HuH-7.5 (cell line): ENCODE data around the gene IL20RA.
"Not testable (repeated sequence)": the region's sequence is repeated elsewhere in the genome, so short reads cannot be mapped to it uniquely, and the experiment has no call there.

Source experiments
- DNase-seq: peaks from one replicate; pipeline ENCODE4 v3.0.0; 2011; ENCODE audit warnings: low spot score

The IL20RA gene

DNA sequence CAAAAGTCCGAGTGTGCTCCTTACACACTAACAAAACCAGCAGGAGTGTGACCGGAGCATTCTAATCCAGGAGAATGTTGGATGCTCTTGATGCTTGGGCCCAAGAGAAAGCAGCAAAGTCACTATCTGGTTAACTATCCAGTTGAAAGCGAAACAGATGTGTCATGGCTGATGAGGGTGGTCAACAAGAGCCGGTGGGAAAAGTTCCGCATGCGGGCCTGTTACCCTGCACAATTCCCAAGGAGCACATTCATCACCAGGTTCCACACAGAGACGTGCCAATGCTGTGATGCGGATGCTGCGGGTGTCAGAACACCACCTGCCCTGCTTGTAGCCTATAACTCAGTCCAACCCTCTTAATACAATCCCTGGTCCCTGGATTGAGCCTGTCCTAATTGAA, 38.7 kb downstream of the IL20RA start:
- DNase-seq = no peak

DNA sequence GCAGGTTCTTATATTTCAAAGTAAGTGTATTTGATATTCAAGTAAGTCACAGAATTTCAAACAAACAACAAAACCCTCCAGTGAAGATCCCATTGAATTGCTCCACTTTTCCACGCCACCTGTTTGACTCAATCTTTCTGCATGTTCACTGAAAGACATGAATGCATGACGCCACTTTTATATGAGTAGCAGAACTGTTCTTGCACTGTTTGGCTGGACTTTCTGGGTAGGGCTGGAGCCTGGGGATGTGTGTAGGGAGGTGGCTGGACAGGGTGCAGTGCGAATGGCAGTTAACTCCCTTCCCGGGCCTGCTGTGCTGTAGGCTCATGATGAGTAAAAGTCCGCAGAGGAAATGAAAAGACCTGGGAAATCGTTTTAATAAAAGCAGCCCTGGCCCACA, 39.7 kb downstream of the IL20RA start:
- no peak for DNase-seq

DNA sequence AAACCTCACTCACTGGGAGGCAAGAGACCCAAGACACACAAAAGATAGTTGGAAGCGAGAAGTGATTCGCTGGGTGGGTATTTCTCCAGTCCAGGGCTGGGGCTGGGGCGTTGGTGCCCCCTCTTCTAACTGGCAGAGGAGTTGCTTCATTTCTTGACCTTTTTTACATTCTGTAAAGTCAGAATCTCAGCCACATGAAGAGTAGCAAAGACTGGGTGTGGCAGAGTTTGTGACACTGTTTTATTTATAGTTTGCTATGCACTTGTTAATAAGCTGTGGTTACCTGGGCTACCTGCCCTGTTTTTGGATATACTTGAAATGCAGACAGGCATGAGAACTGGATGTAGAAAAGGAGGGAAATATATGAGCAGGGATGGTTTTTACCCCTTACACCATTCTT, 42.3 kb downstream of the IL20RA start:
- no peak for DNase-seq

DNA sequence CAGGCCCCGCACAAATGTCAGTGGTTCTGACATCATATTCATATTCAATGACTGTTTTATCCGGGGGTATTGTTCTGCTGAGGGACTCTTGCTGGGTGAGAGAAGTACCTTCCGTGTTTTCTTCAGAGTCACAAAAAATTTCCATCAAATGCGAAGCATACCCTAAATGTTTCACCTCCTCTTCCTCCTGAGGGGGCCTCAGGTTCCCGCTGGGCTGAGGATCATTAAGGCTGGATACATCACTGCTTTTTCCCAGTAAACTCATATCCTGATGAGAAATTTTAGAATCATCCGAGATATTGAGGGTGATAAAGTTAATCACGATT, 42.8 kb downstream of the IL20RA start:
- no peak for DNase-seq

DNA sequence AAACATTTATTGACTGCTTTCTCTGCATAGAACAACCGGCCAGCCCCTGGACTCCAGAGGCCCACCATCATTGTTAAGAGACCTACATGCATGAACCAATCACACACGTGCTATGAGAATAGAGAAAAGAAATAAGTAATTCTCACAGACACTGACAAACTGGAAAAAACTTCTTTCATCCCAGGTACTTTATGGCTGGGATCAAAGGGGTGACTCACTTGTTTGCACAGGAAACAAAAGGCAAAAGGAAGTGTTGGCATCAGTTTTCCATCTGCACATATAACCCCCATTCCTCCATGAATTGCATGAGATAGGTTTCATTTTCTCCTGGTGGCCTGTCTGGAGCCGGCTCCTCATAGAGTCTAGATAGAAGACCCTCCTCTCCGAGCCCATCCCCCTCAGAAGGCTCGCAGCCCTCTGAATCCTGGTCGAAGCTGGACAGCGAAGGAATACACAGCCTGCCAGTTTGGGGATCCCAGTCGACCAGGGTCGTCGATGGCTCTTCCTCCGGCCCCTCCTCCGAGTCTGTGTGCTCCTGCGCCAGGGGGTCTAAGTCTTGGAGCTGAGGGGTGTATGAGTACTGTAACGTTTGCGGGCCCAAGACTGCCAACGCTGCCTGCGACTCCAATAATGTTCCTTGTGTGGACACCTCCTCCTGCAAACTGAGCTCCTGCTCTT, 43.3 kb downstream of the IL20RA start:
- DNase-seq = no peak

DNA sequence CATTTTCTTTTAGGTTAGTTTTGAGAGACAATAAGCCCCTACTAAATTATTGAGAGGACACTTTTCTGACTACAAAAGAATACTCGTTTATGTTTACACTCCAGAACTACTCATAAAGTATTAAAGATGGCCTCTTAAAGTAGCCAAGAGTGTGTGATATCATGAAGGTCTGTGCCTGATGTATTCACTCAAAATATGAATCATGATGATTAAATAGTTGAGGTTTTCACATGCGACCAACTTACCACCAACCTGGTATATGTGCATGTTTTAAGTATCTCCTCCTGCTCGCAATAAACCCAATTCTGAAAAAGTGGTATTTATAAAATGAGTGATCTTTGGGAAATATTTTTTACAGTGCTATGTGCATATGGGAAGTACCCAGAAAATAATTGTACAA, 43.9 kb downstream of the IL20RA start:
- no peak for DNase-seq

DNA sequence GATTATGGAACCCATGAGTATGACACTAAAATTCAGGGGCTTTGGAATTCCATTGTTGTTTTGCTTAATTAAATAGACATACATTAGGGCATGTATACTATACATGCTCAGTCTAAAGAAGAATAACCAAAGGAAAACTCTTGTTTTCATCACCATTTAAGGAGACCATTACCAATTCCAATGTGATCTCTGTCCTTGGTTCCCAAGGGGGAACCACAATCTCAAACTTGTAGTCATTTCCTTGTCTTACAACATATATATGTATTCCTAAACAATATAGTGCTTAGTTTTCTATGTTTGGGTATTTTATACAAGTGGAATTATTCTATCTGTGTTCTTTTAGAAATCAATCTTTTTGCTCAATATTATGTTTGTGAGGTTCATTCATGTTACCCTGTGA, 49.2 kb downstream of the IL20RA start:
- no peak for DNase-seq

DNA sequence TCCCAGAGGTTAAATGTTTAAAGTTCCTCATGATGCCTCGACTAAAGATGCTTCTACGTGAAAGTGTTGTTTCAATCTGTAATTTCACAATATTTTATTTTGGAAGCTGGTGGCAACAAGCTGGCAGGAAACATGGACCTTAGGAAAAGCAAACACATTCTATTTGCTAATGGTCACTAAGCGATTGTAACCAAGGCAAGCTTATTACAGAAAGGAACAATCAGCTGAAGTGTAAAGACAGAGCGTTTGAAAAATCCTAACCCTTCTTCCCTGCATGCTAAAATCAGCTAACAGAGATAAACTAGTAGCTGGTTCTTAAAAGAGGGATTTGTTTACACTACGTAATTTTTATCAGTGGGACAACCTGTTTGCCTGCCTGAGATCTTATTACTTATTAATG, 50.0 kb downstream of the IL20RA start:
- DNase-seq = peak; percentile 35

DNA sequence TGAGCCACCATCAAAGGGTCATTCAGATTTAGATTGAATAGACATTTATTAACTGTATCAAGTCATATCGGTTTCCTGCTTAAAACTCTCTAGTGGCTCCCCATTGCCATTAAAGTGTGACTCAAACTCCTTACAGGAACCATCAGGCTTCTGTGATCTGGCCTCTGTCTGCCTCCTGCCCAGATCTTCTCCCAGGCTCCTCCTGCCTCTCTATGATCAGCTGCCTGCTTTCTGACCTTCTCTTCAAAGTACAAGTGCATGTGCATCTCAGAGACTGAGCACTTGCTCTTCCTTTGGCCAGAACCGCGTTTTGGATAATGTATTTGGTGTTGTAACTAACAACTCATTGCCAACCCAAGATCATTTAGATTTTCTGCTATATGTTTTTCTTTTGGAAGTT, 52.7 kb downstream of the IL20RA start:
- no peak for DNase-seq

DNA sequence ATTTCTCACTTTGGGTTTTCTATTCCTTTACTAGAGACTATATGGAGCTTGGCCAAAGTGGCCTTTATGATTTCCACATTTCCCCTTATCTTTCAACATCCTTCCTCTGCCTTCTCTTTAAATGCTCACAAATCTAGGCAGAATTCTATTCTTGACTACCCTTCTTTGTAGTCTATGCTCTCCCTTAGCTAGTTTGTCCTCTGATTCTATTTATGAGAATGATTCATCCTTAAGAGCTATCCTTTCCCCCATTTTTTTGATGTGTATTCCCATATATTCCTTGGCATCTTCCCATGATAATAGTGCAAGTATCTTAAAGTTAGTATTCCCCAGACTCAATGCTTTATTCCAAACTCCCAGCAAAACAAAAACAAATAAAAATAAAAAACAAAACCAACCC, 53.1 kb downstream of the IL20RA start:
- DNase-seq = no peak

DNA sequence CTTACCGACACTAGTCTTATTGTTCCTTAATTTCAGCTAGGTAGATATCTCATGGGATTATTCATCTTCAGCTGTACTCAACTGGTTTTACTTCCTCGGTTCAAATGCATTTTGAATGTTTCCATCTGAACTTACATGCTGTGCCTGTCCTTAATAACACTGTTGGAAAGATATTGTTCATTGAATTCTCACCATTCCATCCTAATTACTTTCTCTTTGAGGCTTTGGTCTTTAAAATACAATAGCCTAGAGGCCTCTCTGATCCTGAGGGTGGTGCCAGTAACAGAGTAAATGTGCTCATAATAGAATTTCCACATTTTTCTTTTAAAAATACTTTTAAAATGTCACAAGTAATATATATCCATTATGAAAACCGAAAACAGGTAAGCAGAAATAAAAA, 54.0 kb downstream of the IL20RA start:
- DNase-seq = no peak

DNA sequence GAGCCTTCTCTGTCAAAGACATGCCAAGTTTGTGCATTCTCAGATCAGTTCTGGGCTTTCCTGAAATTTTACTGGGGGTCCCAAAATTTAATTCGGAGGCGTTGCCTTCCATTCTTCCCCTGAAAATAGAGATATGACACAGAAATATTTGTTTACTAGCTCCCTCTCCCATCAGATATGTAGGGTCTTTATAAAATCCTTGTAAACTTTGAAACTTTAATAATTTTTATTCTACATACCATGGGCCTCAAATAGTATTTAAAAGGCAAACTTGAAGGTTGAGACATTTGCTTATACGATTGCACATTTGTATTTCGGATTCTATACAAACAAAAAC, 54.6 kb downstream of the IL20RA start:
- DNase-seq = no peak

DNA sequence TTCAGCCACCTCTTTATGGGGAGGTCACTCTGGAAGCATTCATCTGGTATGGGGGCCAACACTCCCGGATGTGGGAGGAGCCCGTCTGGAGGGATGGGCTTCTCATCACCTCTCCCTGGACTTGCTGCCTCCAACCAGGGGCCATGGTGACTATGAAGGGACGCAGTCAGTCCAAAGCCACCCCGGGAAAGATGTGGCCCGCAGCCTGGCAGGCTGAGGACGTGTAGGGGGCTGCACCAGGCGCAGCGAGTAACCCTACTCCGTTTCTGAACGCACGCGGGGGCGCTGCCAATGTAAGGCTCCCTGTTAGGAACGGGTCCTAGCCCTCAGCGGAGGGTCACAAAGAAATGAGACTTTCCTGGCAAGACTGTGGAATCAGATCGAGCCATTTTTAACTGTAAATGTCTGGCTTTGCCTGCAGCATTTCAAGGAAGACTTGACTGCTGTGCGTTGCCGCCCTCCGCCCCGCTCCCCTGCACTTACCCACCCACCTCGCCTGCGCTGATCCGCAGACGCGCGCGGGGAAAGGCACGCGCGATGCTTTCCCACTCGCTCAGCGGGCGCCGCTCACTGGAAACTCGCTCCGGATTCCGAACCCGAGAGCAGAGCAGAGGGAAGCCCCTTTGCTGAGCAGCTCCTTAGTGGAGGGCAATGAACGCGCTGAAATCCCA, 55.1 kb downstream of the IL20RA start:
- no peak for DNase-seq

DNA sequence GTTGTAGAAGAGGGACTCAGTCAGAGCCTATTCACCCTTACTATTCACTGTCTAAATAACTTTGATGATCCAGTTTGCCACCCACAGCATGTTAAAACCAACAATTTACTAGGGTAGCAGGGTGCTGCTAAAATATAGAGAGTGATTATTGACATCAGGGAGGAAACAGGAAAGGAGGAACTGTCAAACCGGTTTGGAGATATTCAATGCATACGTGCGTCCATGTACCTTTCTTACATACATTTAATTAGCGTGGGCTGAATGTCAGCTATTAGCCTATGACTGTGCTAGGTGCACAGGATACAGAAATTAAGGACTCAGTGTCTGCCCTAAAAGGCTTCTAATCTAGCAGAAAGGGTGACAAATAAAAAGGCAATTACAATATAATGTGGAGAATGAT, 57.2 kb downstream of the IL20RA start:
- no peak for DNase-seq

DNA sequence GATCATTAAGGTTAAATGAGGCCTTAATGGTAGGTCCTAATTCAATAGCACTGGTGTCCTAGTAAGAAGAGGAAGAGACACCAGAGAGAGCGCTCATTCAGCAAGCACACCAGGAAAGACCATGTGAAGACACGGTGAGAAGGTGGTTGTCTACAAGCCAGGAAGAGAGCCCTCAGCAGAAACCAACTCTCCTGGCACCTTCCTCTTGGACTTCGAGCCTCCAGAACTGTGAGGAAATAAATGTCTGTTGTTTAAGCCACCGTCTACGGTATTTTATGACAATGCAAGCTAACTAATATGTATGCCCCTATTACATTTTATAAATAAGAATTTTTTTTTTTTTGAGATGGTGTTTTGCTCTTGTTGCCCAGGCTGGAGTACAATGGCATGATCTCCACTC, 59.3 kb downstream of the IL20RA start:
- DNase-seq = no peak

DNA sequence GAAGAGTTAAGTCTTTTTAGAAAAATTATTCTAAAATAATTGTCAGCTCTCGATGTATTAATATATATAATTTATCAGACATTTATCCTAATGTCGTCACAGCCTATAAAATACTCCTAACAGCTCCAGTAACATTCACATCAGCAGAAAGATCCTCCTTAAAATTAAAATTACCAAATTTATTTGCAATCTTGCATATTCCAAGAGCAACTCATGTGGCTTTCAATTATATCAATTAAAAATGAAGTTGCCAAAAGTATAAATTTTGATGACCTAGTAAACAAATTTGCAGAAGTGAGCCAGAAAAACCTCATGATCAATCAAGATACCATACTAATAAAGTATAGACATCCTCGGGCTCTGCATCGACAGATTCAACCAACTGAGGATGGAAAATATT, 60.2 kb downstream of the IL20RA start:
- no peak for DNase-seq

DNA sequence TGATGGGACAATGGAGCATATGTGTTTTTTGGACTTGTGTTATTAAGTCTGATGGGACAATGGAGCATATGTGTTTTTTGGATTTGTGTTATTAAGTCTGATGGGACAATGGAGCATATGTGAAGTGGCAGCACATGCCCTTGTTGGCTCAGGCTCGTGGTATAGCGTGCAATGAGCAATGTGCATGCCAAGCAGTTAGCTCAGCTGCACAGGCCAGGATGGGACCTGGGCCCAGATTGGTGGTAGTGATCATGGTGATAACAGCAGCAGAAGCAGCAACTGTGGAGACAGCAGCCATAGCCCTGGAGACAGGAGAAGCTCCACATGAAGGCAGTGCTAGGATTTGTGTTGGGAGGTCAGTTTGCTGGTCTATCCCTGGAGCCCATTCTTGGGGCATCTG, 61.1 kb downstream of the IL20RA start:
- no peak for DNase-seq

DNA sequence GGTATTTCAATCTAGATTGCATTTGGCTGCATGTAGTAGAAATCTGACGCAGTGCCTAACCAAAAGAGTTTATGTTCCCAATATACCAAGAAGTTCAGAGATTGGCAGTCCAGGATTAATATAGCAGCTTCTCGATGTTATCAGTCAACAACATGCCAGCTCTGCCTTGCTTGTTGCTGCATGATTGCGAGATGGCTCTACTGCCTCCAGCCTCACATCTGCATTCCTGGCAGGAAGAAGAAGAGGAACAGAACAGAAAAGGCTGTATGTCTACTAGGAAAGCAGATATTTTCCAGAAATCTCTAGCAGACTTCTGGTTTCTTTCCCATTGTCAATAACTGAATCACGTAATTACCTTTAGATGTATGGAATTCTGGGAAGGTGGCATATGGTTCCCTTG, 61.8 kb downstream of the IL20RA start:
- DNase-seq = no peak

DNA sequence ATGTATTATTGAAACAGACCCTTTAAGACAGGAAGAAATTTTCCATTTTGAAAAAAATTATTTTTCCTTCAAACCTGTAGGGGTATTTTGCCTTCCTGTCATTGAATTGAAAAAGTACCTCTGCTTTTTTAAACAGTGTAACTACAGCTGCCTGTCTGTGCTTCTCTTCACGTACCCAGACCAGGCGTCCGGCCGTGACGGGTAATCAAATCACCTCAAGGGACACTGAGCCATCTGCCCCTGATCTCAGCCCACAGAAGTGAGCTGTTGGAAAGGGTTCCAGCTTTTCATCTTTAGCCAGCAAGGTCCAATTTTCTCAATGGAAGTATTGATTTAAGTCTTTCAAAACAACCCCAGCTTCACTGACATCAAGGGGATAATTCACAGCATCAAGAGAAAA, 64.7 kb downstream of the IL20RA start:
- DNase-seq = no peak

DNA sequence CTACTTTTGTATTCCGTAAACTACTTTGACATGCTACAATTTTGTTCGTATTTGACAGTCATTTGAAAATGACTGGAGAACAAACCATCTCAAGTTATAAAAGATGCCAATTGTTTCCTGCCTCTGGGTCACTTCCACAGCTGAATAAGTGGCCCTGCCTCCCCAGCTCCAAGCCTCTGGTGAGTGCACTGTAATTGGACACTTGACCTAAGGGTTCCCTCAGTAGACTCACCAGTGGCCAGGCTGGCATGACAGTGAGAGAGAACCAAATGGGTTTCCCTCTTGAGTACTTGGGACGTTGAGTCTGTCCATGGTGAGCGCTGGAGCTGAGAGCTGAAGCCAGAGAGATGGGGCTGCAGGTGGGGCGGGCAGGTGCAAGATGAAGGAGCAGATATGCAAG, 65.6 kb downstream of the IL20RA start:
- no peak for DNase-seq

DNA sequence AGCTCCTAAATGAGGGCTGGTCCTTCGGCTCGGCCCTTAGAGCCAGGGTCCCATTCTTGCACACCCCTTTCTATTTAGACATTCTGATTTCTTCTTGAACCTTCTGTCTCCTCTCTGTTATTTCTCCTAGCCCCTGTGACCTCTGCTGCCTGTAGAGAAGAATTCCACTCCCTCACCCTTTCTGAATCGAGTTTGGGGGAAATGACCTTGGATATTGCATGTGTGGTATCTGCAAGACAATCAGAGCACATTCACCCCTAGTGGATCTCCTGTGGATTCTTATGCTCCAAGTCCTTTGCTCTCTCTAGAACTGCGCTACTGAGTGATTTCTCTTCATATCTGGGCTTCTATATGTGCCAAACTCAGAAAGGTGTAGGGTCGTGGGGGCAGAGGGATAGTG, 67.7 kb downstream of the IL20RA start:
- DNase-seq = no peak

DNA sequence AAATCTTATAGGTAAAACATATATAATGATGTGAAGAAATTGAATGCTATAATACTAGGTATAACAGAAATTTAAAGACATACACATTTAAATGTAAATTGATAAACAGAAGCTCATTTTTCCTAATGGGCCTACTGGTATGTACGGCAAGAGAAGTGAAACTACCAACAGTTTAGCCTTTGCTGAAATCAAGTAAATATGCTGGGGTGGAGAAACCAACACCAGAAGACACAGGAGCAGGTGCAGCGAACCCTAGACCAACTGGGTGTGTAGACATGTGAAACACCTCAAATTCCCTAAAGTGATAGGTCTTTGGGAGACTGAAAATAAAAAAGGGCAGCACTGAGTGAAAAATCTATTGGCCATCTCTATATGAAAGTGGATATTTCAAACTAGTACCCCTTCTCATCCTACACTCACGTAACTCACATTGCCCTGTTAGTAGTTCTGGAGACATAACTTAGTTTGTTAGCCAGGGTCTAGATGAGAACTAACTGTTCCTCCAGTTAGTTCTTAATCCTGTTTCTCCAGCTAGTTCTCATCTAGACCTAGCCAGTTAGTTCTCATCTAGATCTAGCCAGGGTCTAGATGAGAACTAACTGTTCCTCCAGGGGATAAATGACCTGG, 69.6 kb downstream of the IL20RA start:
- no peak for DNase-seq

DNA sequence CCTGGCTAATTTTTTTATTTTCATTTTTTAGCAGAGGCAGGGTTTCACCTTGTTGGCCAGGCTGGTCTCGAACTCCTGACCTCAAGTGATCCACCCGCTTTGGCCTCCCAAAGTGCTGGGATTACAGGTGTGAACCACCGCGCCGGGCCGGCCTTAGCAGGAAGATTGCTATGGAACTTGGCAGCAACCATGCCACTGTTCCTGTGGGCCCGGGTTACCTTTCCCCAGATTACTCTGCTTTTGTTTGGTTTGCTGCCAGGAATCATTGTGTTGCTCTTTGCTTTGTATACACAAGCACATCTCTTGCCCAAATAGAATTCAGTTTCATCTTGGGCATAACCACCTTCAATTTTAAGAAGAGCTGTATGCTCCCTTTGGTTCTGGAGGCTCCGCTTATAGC, 71.0 kb downstream of the IL20RA start:
- not testable (repeated sequence) for DNase-seq

DNA sequence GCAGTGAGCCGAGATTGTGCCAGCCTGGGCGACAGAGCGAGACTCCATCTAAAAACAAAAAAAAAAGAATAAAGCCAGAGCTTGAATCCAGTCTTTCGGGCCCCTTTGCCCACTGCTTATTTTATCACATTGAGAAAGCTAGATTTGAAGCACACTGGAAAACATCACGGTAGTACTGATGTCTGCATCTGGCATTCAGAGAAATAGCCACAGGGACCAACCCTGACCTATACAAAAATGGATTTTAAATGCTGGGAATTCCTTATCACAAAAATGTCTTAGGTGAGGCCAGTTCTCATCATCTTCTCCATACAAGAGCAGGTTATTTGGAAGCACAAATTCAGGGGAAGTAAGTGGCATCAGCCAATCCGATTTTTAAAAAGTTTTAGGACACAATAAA, 73.2 kb downstream of the IL20RA start:
- DNase-seq = no peak
